AG09309 (cell line): Measurements from ENCODE around the gene ITFG2.

Experiments used
- DNase-seq: peaks from one replicate; pipeline ENCODE4 v3.0.0-alpha.2; 2010; ENCODE audit warnings: low read depth
- H3K4me3 ChIP-seq: 2 replicates; pipeline ENCODE4 v1.5.1; 2011; ENCODE audit warnings: mild to moderate bottlenecking, low read depth, low read length, moderate library complexity; ENCODE audit not compliant: control insufficient read depth
- TF ChIP-seq, protein P1 (sequence below): IDR thresholded peaks from 2 replicates; pipeline ENCODE4 v1.5.1; 2011; ENCODE audit warnings: mild to moderate bottlenecking, low read depth, low read length, inconsistent platforms; ENCODE audit not compliant: insufficient read depth, control insufficient read depth; ENCODE audit errors: missing control alignments

Gene ITFG2

DNA sequence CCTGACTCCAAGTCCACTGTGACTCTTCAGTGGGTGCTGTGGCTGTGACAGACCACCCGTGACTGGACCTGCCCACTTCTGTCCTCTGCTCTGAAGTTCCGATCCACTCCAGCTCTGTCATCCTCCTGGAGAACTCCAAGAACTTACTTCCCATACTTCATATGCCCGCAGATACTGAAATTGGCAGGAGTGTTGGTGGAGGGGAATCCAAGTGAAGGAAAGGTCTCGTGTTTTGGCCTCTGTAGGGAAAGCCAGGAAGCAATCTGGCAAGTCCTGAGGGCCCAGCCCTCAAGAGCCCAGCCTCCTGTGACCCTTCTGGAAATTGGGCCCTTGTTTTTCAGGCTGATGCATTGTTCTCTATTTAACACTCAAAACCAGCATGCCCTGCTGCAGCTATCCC, 40.1 kb upstream of the ITFG2 start:
- TF ChIP-seq, protein P1, sequence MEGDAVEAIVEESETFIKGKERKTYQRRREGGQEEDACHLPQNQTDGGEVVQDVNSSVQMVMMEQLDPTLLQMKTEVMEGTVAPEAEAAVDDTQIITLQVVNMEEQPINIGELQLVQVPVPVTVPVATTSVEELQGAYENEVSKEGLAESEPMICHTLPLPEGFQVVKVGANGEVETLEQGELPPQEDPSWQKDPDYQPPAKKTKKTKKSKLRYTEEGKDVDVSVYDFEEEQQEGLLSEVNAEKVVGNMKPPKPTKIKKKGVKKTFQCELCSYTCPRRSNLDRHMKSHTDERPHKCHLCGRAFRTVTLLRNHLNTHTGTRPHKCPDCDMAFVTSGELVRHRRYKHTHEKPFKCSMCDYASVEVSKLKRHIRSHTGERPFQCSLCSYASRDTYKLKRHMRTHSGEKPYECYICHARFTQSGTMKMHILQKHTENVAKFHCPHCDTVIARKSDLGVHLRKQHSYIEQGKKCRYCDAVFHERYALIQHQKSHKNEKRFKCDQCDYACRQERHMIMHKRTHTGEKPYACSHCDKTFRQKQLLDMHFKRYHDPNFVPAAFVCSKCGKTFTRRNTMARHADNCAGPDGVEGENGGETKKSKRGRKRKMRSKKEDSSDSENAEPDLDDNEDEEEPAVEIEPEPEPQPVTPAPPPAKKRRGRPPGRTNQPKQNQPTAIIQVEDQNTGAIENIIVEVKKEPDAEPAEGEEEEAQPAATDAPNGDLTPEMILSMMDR = no peak
- DNase-seq = no peak
- H3K4me3 ChIP-seq = no peak overlapping the region

DNA sequence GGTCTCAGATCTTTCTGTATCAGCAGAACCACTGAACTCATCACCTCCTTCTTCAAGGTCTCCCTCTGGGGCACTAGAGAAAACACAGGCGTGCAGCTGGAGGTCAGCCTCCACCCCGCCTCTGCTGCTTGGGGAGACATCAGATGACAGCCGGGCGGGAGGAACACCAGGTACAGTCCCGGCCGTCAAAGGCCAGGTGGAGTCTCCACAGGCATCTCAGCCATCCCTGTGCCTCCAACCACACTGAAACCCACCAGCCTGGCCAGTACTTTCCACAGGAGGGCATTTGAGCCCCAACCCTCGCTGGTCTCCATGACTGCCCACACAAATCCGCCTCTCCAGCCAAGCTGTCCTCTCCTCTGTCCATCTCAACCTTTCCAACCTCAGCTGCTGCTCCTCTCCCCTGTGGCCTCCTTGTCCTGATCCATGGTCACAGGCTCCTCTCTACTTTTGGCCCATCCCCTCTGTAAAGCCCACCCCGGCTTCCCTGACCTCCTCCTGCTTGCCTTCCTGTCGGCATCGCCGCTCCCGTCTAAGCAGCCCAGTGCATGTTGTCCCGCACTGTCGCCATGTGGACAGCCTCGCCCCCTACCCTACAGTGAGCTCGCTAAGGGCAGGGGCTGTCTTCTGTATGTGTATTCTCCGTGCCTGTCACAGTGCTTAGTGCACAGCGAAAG, 39.1 kb upstream of the ITFG2 start:
- no peak for DNase-seq
- H3K4me3 ChIP-seq = no peak overlapping the region
- TF ChIP-seq, protein P1 = no peak

DNA sequence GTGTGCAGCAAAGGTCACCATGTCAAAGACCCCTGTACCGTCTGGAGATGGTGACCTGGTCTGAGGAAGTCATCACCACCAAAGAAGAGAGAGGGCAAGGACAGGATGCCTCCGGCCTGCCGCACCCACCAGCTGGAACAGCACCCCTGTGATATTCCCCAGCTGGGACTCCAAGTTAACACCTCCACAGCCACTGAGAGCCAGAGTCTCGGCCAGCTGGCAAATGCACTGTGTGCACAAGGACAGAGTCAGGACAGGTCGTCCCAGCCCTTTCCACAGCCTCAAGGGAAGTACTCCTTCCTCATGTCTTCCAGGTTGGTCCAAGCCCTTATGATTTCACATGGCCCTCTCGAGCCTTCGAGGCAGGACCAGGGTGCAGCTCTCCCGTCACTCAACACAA, 37.0 kb upstream of the ITFG2 start:
- TF ChIP-seq, protein P1 = no peak
- H3K4me3 ChIP-seq = no peak overlapping the region
- DNase-seq = no peak

DNA sequence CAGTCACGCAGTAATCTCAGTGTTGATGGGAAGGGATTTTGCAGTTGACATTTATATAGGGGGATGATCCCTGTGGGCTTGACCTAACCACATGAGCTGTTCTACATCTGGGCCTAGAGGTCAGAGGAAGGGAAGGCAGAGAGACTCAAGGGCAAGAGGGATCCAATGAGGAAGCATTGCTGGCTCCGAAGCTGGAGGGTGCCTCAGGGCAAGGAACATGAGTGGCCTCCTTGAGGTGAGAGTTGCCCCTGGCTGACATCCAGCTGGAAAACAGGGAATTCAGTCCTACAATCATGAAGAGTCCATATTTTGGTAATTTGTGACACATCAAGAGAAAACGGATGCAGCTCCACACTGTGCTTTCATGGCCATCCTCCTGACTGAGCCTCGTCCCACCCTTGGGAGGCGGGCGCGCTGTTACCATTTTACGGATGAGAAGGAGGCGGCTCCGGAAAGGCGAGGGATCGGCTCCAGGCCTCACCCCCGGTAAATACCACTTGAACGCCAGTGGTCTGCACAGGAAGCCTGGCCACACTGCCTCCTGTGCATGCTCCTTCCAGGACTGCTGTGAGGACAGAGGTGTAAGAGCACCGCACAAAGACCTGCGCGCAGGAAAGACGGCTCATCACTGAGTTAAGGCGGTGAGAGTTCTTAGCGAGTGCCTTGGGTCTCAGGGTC, 36.2 kb upstream of the ITFG2 start:
- TF ChIP-seq, protein P1 = no peak
- no peak for DNase-seq
- H3K4me3 ChIP-seq = no peak overlapping the region

DNA sequence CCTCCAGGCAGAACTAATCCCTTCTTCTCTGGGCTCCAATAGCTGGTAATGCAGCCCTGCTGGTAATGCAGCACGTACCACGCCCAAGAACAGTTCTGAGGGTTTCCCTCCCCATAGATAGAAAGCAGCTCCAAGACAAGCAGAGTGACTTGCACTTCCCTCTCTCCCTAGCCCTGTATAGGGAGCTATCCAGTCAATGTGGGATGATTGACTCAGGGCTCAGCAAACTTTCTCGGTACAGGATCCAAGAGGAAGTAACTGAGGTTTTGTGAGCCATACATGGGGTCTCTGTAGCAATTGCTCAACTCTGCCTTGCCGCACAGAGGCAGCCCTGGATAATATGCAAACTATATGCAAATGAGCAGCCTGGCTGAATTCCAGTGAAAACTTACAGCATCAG, 33.2 kb upstream of the ITFG2 start:
- no peak for DNase-seq
- TF ChIP-seq, protein P1 = no peak
- no peak overlapping the region for H3K4me3 ChIP-seq

DNA sequence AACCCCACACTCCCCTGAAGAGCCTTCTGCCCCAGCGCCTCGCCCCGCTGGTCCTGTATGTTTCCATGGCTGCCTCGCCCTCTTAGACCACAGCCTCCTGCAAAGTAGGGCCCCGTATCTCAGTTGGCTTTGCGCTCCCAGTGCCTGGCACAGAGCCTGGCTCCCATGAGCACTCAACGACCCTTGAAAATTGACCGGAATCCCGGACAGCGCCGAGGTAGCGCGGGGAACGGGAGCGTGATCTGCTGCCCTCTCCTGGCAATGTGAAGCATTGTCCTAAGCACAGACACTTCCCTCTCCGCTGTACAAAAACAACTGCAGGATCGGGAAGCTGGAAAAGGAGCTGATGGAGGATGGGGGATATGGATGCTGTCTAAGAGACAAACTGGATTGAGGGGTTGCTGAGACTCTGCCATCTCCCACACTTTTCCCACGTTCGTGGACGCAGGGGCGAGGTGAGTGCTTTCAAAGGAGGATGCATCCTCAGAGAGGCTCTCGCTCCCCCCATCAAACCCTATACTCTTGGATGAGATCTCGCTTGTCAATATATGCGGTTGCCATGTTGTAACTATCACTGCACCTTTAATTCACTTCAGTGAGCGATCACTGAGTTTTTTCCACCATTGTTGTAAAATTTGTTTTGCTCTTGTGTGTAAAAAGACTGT, 28.4 kb upstream of the ITFG2 start:
- DNase-seq = no peak
- H3K4me3 ChIP-seq = no peak overlapping the region; the same call in 1 of the 2 replicates
- TF ChIP-seq, protein P1 = peak; percentile 91
